Esophagus muscularis mucosa (tissue), 3 donors: ENCODE results near the gene INTS3.

Experiments
- POLR2A ChIP-seq: fragments of 450-650 bp; IDR thresholded peaks from one replicate; pipeline ENCODE4 v1.6.1; 2017; ENCODE audit warnings: antibody characterized with exemption, moderate library complexity, mild to moderate bottlenecking, low read depth
- TF ChIP-seq, protein P1 (sequence below), 3 experiments: fragments of 200-600 bp in 2 of 3; fragments of 450-650 bp in 1 of 3; sonication (generic) in 2 of 3; IDR thresholded peaks; one replicate each; pipeline ENCODE4 v1.5.1; 2017 to 2019; ENCODE audit warnings: antibody characterized with exemption in 3 of 3, mild to moderate bottlenecking in 2 of 3, moderate library complexity in 1 of 3

DNA sequence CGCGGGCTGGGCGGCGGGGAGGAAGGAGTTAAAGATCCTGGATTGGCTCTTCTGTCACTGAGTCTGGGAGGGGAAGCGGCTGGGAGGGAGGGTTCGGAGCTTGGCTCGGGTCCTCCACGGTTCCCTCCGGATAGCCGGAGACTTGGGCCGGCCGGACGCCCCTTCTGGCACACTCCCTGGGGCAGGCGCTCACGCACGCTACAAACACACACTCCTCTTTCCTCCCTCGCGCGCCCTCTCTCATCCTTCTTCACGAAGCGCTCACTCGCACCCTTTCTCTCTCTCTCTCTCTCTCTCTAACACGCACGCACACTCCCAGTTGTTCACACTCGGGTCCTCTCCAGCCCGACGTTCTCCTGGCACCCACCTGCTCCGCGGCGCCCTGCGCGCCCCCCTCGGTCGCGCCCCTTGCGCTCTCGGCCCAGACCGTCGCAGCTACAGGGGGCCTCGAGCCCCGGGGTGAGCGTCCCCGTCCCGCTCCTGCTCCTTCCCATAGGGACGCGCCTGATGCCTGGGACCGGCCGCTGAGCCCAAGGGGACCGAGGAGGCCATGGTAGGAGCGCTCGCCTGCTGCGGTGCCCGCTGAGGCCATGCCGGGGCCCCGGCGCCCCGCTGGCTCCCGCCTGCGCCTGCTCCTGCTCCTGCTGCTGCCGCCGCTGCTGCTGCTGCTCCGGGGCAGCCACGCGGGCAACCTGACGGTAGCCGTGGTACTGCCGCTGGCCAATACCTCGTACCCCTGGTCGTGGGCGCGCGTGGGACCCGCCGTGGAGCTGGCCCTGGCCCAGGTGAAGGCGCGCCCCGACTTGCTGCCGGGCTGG is 49.1 kb upstream of the INTS3 start, which contains the start of gene NPR1:
- TF ChIP-seq, protein P1, sequence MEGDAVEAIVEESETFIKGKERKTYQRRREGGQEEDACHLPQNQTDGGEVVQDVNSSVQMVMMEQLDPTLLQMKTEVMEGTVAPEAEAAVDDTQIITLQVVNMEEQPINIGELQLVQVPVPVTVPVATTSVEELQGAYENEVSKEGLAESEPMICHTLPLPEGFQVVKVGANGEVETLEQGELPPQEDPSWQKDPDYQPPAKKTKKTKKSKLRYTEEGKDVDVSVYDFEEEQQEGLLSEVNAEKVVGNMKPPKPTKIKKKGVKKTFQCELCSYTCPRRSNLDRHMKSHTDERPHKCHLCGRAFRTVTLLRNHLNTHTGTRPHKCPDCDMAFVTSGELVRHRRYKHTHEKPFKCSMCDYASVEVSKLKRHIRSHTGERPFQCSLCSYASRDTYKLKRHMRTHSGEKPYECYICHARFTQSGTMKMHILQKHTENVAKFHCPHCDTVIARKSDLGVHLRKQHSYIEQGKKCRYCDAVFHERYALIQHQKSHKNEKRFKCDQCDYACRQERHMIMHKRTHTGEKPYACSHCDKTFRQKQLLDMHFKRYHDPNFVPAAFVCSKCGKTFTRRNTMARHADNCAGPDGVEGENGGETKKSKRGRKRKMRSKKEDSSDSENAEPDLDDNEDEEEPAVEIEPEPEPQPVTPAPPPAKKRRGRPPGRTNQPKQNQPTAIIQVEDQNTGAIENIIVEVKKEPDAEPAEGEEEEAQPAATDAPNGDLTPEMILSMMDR (IDR thresholded peaks at IDR 0.05): no peak
- TF ChIP-seq POLR2A: no peak
